ENCODE data around the gene RTN4R.

RTN4R gene

DNA sequence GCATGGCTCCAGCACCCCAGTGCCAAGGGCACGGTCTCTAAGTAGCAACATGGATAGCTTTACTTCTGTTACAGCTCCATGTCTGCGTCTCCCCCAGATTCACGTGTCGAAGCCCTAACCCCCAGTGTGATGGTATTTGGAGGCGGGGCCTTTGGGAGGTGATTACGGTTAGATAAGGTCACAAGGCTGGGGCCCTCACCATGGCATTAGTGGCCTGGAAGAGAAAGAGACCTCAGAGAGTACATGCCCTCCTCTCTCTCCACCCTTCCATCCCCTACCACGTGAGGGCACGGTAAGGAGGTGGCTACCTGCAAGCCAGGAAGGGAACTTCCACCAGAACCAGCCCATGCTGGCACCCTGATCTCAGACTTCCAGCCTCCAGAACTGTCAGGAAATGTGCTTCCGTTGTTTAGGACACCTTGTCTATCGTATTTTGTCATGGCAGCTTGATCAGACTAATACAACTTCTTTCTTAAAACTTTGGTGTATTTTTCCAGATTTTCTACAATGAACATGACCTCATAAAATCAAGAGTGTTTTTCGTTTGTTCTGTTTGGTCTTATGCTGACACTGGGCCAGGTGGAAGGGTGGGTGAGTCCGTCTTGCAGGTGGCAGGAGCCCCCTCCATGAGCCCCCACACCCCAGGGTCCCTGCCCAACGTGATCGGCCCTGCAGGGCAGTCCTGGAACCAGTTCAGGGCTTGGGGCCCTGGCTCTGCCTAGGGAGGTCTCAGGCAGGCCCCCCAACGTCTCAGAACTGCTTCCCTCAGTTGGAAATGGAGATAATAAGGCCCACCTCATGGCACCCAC is 10.7 kb downstream of the RTN4R start:
- no peak for DNase-seq (ENCODE audit: low read depth in 2 of 2)

DNA sequence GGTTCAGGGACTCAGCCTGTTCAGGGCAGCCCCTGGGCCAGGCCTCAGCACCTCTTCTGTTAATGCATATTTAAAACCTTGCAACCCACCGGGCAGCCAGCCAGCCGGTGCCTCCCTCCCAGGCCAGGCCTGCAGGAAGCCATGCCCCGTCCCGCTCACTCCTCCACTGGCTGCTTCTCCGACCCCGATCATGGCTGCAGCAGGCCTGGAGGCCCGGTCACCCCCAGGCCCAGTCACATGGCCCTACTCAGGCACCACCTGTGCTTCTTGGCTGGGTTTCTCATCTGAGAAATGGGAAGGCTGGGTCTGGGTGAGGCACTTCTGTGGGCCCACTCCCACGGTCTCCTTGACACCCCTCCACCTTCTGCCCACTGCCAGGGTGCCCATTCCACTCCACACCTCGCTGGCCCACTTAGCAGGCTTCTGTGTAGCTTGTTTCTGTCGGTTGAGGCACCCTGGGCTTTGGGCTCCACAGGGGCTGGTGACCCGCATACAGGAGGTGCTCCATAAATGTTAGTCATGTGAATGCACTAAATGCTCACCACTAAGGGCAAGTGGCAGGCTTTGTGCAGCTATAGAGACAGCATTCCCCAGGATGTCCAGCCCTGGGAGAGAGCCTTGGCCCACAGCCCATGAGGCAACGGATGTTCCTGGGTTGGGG is 11.4 kb downstream of the RTN4R start:
- DNase-seq (ENCODE audit: low read depth in 2 of 2), result no peak

DNA sequence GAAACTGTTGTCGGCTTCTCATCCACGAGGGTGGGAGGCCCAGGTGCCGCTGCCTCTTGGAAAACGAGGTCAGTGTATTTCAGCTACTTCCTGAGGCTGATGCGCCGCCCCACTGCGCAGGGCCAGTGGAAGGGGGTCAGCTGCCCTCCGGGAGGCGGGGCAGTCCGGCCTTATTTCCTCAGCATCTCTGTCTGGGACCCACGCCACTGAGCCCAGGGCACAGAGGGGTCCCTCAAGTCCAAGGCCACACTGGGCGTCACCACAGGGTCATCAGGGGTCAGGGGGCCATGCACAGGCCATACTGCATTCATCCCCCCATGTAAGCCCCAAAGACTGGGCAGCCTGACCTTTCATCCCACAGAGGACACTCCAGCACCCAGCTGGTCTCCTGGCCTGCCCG is 12.1 kb downstream of the RTN4R start:
- DNase-seq (ENCODE audit: low read depth in 2 of 2), result no peak

DNA sequence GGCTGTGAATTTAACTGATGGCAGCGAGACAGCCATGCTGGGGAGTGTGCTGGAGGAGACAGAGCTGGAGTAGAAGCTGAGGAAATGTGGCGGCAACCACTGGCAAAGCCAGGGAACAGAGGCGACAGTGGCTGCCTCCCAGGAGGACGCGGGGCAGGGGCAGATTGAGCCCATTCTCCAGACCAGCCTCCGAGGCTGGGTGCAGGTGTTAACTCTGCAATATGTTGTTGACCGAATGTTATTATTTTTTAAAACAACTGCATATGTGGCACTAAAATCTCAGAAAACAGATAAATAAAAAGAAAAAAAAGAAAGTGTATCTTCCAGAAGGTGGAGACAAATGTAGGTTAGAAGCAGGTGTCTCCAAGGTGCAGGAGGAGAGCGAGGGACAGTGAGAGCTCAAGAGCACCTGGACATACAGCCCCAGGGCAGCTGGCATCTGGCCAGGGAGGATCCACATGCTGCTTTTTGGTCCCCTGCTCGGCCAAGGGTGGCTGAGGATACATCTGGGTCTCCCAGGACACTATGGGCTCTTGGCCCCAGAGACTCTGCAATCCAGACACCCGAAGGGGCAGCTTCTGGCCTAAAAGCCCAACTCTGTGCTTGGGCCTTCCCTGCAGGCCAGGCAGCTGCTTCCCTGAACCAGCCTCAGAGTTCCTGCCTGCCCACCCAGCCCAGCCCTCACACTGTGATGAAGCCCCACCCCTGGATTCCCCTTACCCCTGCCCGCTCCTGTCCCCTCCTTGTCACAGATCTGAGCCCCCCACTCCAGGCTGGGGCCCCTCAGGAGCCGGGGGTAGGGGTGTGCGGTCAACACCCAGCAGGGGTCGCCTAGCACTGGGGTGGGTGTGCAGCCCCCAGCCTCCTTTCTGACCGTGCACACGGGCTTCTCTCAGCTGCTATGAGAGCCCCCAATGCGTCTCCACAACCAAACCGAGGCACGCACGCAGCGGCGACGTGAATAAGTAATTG is 12.9 kb downstream of the RTN4R start:
- DNase-seq (ENCODE audit: low read depth in 2 of 2), result no peak

DNA sequence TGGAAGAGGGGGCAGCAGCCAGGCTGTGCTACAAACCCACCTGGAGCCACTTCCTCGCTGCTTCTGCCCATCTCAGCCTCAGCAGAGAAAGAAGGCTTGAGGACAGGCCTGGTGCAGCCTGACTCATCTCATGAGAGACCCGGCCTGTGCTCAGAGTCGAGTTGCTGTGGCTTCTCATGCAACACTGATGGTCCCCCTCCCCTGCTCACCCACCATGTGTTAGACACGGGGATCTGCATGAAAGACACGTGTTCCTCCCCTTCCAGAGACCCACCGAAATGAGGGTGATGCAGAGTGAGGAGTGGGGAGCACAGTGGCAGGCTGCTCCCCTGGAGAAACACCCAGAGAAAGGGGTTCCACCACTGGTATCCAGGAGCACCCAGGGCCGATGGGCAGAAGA is 15.0 kb downstream of the RTN4R start:
- DNase-seq (ENCODE audit: low read depth in 2 of 2), result no peak

DNA sequence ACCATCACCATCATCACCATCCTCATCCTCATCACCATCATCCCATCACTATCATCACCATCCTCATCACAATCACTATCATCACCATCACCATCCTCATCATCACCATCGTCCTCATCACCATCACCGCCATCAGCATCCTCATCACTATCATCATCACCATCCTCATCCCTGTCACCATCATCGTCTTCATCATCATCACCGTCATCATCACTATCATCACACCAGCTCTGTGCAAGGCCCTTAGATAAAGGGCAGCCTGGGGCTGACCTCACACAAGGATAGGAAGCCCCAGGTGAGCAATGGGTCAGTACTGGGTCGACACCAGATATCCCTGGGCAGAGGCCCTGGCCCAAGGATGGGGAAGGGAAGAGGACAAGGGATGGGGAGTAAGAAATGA is 16.1 kb downstream of the RTN4R start:
- no peak for DNase-seq (ENCODE audit: low read depth in 2 of 2)

DNA sequence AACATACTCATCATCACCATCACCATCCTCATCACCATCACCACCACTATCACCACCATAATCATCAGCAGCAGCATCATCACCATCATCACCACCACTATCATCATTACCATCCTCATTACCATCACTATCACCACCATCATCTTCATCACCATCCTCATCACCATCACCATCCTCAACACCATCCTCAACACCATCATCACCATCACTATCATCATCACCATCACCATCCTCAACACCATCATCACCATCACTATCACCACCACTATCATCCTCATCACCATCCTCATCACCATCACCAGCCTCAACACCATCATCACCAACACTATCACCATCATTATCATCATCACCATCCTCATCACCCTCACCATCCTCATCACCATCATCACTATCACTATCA is 16.6 kb downstream of the RTN4R start:
- DNase-seq (ENCODE audit: low read depth in 2 of 2), result no peak

DNA sequence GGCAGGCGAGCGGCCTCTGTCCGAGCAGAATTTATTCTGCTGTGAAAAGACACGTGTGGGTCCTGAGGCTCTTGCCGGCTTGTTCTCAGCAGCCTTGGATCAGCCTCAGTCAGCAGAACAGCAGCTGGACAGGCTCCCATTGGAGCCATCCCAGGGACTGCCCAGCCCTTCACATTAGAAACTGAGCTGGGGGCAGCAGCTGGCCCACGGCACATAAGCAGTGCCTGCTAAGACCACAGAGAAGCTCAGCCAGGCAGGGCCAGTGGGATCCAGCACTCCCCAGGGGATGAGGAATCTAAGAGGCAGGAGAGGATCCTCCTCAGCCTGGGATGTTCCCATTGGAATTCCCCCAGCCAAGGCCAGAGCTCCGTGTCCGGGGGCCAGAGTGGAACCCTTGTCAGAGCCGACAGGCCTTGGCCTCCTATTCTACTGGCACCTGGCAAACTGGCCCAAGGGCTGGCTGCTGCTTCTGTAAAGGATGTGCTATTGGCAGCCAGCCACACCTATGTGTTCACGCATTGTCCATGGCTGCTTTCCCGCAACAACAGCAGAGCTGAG is 18.2 kb downstream of the RTN4R start:
- no peak for DNase-seq (ENCODE audit: low read depth in 2 of 2)

DNA sequence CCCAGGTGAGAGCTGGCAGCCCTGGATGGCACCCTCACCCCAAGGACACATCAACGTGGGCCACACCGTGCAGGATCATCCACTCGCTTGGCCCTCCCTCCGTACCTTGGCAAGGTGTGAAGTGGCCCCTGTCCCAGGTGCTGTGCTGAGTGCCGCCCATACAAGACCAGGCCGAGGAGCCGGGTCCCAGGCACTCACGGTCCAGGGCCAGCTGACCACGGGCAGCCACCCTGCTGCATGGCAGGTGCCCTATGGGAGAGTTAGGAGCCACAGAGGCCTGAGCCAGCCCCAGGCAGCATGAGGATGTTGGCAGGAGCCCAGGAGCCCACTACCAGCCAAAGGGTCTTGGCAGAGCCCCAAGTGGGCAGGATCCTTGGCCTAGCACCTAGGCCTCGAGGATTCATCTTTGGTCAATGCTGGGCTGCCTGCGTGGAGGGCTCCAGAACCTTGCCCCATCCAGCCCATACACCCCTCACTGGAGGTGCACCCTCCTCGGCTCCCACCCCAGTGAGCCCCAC is 19.6 kb downstream of the RTN4R start:
- no peak for DNase-seq (ENCODE audit: low read depth in 2 of 2)

DNA sequence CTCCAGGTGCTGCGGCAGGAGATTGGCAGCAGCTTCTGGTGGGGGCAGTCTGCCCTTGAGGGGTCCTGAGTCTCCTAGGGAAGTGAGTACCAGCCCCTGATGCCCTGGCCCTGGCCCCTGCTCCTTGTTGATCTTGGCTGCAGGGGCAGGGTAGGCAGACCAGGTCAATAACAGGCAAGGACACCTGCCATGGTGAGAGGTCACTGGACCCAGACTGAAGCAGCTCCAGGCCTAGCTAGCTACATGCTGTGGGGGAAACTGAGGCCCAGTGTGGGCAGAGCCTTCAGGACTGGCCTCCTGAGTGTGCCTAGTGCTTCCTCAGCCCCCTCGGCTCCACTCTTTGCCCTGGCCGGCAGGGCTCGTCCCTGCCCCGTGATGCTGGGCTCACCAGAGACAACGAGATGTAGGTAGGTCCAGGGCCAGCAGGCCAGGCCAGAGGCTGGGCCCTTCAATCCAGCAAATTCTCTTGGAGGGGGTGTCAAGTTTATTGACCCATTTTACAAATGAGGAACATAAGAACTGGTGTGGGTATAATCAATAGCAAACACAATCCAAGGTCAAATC is 20.4 kb downstream of the RTN4R start:
- DNase-seq (ENCODE audit: low read depth in 2 of 2), result no peak

DNA sequence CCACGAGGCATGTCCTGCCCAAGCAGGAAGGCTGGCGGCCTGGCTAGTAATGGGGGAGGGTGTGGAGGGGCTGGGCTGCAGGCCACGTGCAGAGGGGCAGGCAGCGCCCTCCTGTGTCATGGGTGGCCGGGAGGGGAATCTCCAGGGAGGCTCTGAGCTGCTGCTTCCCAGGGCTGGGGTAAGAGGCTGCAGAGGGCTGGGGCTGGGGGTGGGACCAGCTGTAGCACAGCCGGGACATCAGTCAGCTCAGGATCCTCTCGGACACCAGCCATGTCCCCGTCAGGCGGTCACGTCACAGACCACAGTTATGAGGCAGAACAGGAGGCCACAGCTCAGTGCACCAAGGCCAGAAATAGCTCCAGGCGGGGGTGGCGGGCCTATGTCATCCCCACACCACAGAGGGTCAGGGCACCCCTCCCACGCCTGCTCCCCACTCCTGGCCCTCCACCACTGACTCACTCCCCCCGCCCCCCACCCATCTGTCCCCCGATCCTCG is 21.1 kb downstream of the RTN4R start:
- DNase-seq (ENCODE audit: low read depth in 2 of 2), result no peak

DNA sequence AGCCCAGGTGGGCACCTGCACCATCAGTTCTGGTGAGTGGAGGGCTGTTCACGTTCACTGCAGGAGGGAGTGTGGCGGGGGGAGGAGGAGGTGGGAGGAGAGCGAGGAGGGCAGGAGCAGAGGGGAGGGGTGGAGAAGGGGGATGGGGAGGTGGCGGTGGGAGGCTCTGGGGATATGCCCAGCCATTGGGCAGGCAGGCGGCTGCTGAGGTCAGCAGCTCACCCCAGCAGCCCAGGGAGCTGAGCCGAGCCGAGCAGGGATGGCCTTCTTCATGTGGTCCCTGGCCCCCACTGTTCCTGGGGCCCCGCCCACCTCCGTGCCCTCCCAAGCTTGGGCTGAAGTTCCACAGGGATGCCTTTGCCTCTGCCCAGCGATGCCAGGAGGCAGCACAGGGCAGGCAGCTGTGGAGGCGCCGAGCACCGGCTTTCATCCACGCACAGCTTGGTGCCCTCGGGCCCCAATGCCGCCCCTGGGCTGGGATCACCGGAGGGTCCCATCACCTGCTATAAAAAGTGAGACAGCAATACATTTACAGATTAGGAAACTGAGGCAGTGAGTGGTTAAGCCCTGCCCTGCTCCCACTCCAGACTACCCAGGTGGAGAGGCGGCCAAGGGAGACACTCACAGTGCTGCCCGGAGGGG is 21.6 kb downstream of the RTN4R start:
- no peak for DNase-seq (ENCODE audit: low read depth in 2 of 2)

DNA sequence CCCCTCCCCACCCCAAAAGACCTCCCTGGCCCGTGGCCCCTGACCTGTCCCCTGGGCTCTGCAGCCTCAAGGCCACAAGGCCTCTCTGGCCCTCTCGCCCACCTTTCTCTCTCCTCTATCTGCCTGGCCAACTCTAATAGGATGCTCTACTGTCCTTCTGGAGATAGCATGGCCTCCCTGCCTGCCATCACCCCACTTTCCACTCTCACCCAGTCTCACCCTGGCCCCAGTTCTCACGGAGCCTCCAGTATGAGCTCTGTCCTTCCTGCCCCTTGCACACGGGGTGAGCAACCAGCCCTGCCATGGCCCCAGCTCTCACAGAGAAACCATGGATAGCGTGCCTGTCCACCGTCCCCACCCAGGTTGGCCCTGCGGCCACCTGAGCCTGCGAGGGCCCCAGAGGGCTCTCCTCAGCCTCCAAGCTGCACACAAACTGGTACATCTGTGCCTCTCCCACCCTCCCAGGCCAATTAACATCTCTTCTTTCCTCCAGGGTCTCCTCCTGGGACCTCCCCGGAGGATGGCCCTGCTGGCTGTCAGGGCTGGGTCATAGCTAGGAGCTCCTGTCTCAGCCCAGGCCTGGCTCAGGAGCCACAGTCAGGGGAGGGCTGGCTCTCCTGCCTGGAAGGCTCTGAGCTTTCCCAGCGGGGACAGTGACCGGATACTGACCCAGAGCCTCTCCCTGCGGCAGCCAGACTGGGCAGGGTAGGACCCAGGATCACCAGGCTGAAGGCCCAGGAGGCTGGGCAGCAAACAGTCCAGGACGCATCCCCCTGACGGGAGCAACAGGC is 22.3 kb downstream of the RTN4R start:
- no peak for DNase-seq (ENCODE audit: low read depth in 2 of 2)

DNA sequence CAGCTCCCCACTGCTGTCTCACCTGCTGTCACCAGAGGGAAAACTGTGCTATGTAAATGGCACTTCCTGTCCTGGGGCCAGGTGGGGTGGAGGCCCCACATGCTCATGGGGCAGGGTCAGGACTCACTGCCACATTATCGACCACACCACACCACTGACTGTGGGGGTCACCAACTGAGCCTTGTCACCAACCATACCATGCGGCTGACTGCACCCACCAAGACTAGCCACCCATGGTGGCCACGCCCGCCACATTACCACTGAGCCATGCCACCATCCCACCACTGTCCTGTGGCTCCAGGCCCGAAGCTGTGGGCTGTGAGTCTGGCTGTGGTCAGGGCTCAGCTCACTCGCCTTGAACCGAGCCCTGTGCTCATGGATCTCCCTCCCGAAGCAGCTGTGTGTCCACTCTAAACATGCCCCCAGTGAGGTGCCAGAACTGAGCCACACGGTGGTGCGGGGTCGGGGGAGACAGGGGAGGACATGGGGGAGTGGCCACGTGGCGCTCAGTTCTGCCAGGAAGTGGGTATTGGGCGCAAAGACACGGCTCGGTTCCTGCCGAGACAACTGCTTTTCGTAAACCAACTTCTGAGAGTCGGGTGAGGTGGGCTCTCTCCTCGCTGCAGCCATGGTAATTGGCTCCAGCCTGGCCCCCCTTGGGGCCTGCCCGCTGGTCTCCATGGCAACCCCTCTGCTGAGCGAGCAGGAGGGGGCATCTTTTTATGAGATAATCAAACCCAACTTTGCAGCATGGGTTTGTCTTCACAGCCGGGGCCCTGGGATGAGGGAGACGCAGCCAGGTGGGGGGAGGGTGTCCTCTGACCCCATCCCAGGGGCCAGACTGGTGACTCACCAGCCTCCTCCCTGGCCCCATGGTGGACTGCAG is 23.2 kb downstream of the RTN4R start:
- peak in 1 of 2 donors; percentile 28 for DNase-seq (ENCODE audit: low read depth in 2 of 2)

DNA sequence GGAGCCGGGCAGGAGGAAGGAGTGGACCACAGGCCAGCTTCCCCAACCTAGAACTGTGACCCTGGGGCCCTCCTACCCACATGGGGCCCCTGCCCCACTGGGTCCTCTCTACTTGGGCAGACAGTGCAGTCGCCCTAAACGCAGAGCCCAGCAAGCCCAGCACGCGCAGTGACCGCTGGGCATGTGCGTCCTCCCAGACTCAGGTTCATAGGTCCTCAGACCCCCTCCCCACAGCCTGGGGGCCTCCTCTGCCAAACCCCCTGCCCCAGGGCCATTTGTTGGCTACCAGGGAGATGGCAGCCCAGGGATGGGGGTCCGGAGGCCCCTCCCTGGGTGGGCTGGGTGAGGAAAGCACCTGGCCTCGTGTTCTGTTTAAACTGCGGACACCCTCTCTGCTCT is 23.9 kb downstream of the RTN4R start:
- no peak for DNase-seq (ENCODE audit: low read depth in 2 of 2)

DNA sequence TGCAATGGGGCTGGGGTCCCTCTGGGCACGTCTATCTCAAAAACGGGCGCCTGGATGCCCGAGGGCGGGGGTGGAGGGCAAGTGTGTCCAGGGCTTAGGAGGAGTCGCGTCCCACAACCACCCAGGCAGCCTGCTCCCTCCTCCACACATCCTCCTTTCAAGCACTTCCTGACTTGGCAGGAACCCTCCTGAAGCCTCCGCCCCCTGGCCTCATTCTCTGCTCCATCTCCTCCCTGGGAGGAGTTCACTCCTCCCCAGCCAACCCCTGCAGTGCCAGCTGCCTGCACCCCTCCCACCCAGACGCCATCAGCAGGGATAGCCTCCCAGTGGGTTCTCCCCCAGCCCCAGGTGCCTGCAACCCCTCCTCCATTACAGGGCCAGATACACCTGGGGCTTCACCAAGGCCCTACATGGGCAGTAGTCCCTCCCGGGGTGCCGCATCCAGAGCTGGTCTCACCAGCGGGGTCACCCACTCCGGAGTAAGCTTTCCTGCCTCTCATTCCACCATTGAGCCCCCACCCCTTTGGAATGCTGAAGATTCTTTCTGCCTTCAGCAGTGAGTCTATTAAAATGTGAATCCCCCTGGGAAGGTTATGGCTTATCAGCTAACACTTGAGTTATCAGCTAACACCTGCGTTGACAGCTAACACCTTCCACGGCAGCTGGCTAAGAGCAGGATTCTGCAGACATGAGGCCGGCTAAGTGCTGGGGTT is 24.4 kb downstream of the RTN4R start:
- DNase-seq (ENCODE audit: low read depth in 2 of 2), result peak in 1 of 2 donors; percentile 22

DNA sequence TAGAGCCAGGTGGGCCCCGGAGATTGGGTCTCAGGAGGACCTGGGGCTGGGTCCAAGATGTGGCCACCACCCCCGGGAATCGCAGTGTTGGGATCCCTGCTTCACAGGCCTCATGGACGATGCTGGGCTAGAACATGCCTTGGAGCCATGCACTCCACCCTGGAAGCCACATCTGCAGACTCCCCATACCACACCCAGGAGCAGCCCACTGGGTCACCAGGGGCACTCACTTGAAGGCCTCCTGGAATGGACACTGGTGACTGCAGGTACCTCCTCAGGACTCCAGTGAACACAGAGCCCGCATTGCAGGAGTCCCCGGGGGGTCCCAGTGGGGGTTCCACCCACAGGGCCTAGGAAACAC is 25.0 kb downstream of the RTN4R start:
- no peak for DNase-seq (ENCODE audit: low read depth in 2 of 2)

Data from stimulated activated CD8-positive, alpha-beta memory T cell treated with anti-CD3 and anti-CD28 coated beads, Interleukin-7, amount 100 ng/mL, for 1 hour (primary cell).